ENCODE results near the gene KDM4C. TPM values are rescaled to one million over a fixed set of nuclear protein-coding genes. Genes with fewer than 3 reads are reported as not detected.

KDM4C gene
- total RNA-seq, 1 experiment from 2014 or later: 16.8 TPM

GRCh38 chr9:6896562-6896961 is 138.8 kb downstream of the KDM4C start:
- DNase-seq (ENCODE audit: low read depth, low spot score) (no peak), ATAC-seq (no peak)
- RAD21 ChIA-PET (ENCODE audit: low non-redundant PET in 1 of 2, low total read pairs in 2 of 2, uncharacterized antibody in 2 of 2, unreplicated experiment in 2 of 2): no interaction called here
- Histone ChIP-seq H3K27ac (ENCODE audit: low read depth, low read length) (no peak overlapping the region), H3K4me2 (ENCODE audit: low read length) (no peak overlapping the region), H2AFZ (ENCODE audit: low read depth, low read length, poor library complexity, severe bottlenecking) (no peak overlapping the region), H3K9me2 (ENCODE audit: insufficient read depth) (no peaks in the 10 kb centered on the region), H3K4me3 (replicated peaks in 1 of 2; ENCODE audit: low read depth in 1 of 2, low read length in 2 of 2) (no peak overlapping the region), H4K20me1 (ENCODE audit: insufficient read depth) (no peaks in the 10 kb centered on the region), H3K27me3 (ENCODE audit: insufficient read depth, low read length) (no peaks in the 10 kb centered on the region), H3K9ac (ENCODE audit: low read length) (no peak overlapping the region), H3K79me2 (ENCODE audit: insufficient read depth, low read length) (no peaks in the 10 kb centered on the region; the same call in 1 of the 2 replicates), H3K9me3 (ENCODE audit: control insufficient read depth in 1 of 2, insufficient read depth in 1 of 2, low read depth in 1 of 2, low read length in 2 of 2) (no peaks in the 10 kb centered on the region), H3K4me1 (ENCODE audit: control insufficient read depth in 1 of 2, insufficient read depth in 2 of 2, low read length in 2 of 2) (peaks cover 0 to 4% of the 10 kb centered on the region in 2 experiments; a peak in 1 of 4 replicates), H3K36me3 (ENCODE audit: control insufficient read depth in 1 of 2, insufficient read depth in 2 of 2, low read length in 2 of 2) (no peaks in the 10 kb centered on the region; a peak in 1 of 4 replicates)
- POLR2A ChIA-PET: interaction anchor here (1.6 kb wide), 1 partner anchor 49 kb away, joined by 3 read pairs; no protein-coding TSS in a partner anchor
- no peak for TF ChIP-seq RAD21 (IDR thresholded peaks at IDR 0.05; ENCODE audit: low read depth)
- no peak for TF ChIP-seq ATF3 (IDR thresholded peaks at IDR 0.05)
- no peak for TF ChIP-seq SP1 (IDR thresholded peaks at IDR 0.05; ENCODE audit: low read depth)
- TF ChIP-seq CBX3 (IDR thresholded peaks at IDR 0.05; ENCODE audit: low read depth): no peak
- TF ChIP-seq ZFX (IDR thresholded peaks at IDR 0.05): no peak
- peak; percentile 19 for TF ChIP-seq TCF7L2 (IDR thresholded peaks at IDR 0.05; ENCODE audit: borderline replicate concordance, extremely low read depth, insufficient read depth, insufficient read length)
- BruUV-seq (replicated peaks): no TSS peak
- intact Hi-C loops (cut with micrococcal nuclease): no loop called here
- CTCF ChIA-PET: no interaction called here

- no peak overlapping the region for H3K4me3 ChIP-seq (replicated peaks in 1 of 2; ENCODE audit: low read depth in 1 of 2, low read length in 2 of 2)
- H2AFZ ChIP-seq (ENCODE audit: low read depth, low read length, poor library complexity, severe bottlenecking): no peak overlapping the region
- no peak overlapping the region for H3K9ac ChIP-seq (ENCODE audit: low read length)
- no peak overlapping the region for H3K27ac ChIP-seq (ENCODE audit: low read depth, low read length)
- ATAC-seq (no peak), DNase-seq (ENCODE audit: low read depth, low spot score) (no peak)
- ChIA-PET POLR2A (interaction anchor here (1.6 kb wide), 1 partner anchor 50 kb away, joined by 3 read pairs; no protein-coding TSS in a partner anchor), RAD21 (ENCODE audit: low non-redundant PET in 1 of 2, low total read pairs in 2 of 2, uncharacterized antibody in 2 of 2, unreplicated experiment in 2 of 2) (no interaction called here), CTCF (no interaction called here)
- no TSS peak for BruUV-seq (replicated peaks)
- no peaks in the 10 kb centered on the region for H4K20me1 ChIP-seq (ENCODE audit: insufficient read depth)
- H3K9me2 ChIP-seq (ENCODE audit: insufficient read depth): no peaks in the 10 kb centered on the region
- TF ChIP-seq YY1 (IDR thresholded peaks at IDR 0.05; ENCODE audit: extremely low read depth, insufficient replicate concordance, low read depth, low read length) (no peak), EZH2 (IDR thresholded peaks at IDR 0.05) (no peak), CTCF (IDR thresholded peaks at IDR 0.05 in 2 of 3, conservative IDR thresholded peaks at IDR 0.05 in 1 of 3; ENCODE audit: borderline replicate concordance in 1 of 3, insufficient read depth in 1 of 3, low read depth in 2 of 3, low read length in 2 of 3) (no peak), SRF (IDR thresholded peaks at IDR 0.05; ENCODE audit: low read depth) (no peak), ATF3 (IDR thresholded peaks at IDR 0.05) (no peak), CEBPB (IDR thresholded peaks at IDR 0.05; ENCODE audit: low read depth) (no peak), EGR1 (IDR thresholded peaks at IDR 0.05; ENCODE audit: low read depth) (no peak), REST (IDR thresholded peaks at IDR 0.05; ENCODE audit: low read depth) (no peak), SIN3A (IDR thresholded peaks at IDR 0.05; ENCODE audit: low read depth) (no peak), TCF7L2 (IDR thresholded peaks at IDR 0.05; ENCODE audit: borderline replicate concordance, extremely low read depth, insufficient read depth, insufficient read length) (no peak), POLR2A (IDR thresholded peaks at IDR 0.05; ENCODE audit: borderline replicate concordance, extremely low read depth, insufficient read depth, insufficient read length) (no peak)
- no peaks in the 10 kb centered on the region for H3K9me3 ChIP-seq (ENCODE audit: control insufficient read depth in 1 of 2, insufficient read depth in 1 of 2, low read depth in 1 of 2, low read length in 2 of 2)
- H3K27me3 ChIP-seq (ENCODE audit: insufficient read depth, low read length): no peaks in the 10 kb centered on the region
- peaks cover 4 to 12% of the 10 kb centered on the region in 2 experiments for H3K4me1 ChIP-seq (ENCODE audit: control insufficient read depth in 1 of 2, insufficient read depth in 2 of 2, low read length in 2 of 2)
- intact Hi-C loops (cut with micrococcal nuclease): no loop called here
- no peaks in the 10 kb centered on the region for H3K79me2 ChIP-seq (ENCODE audit: insufficient read depth, low read length)
- H3K4me2 ChIP-seq (ENCODE audit: low read length): no peak overlapping the region
- no peaks in the 10 kb centered on the region; a peak in 1 of 4 replicates for H3K36me3 ChIP-seq (ENCODE audit: control insufficient read depth in 1 of 2, insufficient read depth in 2 of 2, low read length in 2 of 2)
Measured at GRCh38 chr9:6897207-6897822, 139.5 kb downstream of the KDM4C start.
